Stimulated activated CD8-positive, alpha-beta memory T cell treated with anti-CD3 and anti-CD28 coated beads, Interleukin-4, amount 100 ng/mL, for 4 hours (primary cell): ENCODE data around the gene CRYGA.
"Not testable (repeated sequence)": the region's sequence is repeated elsewhere in the genome, so short reads cannot be mapped to it uniquely, and the experiment has no call there.

Source experiments
- DNase-seq, 2 donors: peaks; one replicate each; pipeline ENCODE4 v3.0.0-alpha.2; 2020; ENCODE audit warnings: low read depth in 2 of 2, low spot score in 1 of 2

Gene CRYGA

DNA sequence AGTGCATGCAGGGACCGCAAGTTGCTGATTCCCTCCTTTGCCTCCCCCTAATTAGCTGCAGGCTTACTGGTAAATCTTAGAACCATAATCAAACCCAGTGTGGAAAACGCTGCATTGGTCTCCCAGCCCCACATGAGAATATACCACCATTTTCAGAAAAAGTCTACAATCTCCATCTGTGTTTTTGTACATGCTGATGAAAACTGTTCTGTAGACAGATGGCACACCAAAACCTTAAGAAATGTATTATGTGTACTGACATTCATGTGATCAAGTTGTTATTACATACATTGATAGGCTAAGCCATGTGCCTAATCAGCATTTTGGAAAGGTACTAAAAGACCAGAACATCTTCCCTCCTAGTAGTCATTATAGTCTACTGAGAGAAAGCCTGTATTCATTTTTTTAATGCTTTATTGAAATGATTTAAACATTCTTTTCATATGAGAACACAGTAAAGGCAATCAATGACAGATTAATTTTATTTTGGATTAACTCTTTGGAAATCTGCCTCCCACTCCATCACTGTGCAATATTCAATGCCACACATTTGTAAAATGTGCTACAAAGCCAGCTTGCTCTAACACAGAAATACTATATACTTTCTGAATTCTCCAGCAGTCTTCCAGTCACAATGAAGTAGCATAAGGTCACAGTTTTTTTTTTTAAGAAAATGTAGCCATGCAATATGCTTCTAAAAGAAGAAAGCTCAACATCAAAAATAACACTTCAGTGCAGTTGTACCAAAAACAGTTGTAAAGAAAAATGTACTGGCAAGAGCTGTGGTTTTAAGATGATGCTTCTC, 1.8 kb upstream of the CRYGA start:
- no peak for DNase-seq

DNA sequence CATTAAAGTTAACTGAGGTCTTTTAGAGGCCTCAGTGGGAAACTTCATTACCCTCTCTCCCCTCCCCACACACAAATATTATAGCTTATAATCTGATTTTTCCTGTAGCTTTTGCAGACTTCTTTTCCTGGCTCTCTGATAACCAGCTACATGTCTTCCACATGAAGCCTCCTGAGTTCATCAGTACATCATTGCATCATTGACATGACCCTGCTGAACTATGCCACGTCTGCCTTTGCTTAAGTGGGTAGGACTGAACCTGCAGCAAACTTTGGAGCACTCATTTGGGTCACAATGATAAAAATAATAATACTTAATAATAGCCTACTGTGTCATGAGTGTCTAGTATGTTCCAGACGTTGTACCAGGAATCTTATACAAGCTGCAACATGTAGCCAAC, 7.0 kb downstream of the CRYGA start:
- no peak for DNase-seq

DNA sequence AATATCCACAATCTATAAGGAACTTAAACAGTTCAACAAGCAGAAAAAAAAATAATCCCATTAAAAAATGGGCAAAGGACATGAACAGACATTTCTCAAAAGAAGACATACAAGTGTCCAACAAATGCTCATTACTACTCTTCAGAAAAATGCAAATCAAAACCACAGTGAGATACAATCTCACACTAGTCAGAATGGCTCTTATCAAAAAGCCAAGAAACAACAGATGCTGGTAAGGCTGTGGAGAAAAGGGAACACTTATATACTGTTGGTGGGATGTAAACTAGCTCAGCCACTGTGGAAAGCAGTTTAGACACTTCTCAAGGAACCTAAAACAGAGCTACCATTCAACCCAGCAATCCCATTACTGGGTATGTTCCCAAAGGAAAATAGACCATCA, 10.2 kb downstream of the CRYGA start:
- no peak for DNase-seq

DNA sequence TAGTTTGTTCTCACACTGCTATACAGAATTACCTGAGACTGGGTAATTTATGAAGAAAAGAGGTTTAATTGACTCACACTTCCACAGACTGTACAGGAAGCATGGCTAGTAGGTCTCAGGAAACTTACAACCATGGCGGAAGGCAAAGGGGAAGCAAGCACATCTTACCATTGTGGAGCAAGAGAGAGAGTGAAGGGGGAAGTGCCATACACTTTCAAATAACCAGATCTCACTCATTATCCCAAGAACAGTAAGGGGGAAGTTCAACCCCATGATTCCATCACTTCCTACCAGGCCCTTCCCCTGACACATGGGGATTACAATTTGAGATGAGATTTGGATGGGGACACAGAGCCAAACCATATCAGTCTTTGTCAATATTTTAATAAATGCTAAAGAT, 12.4 kb downstream of the CRYGA start:
- no peak for DNase-seq

DNA sequence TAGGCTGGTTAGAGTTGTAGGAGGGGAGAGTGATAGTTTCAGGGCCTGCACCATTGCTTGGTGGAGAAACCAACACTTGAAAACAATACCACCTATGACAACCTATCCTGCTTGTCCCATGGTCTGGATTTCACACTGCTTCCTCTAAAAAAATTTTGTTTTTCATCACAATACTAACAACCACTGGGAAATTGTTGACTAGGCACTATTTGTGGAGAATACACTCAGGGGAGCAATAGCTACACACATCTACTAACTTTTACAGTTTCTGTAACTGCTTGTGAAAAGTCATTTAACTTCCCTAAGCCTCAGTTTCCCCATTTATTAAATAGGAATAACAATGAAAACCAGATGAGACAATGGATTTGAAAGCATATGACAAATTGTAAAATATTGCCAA, 13.3 kb downstream of the CRYGA start:
- no peak for DNase-seq

DNA sequence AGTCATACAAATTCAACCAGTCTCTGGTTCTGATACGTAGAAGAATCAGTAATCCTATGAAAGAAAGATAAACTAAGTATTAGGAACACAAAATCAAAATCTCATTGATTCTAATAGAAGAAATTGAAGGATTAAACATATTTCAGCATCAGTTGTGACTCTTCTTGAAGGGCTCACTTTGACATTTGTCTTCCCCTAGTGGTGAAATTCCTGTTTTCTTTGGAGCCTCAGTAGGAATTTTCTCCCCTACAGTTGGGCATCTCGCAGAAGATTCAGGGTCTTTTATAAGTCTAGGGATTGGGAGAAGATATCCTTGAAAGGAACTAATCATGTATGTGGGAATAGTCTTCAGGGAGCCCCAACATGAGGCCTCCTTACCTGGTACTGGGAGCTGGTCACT, 14.6 kb downstream of the CRYGA start:
- DNase-seq = no peak

DNA sequence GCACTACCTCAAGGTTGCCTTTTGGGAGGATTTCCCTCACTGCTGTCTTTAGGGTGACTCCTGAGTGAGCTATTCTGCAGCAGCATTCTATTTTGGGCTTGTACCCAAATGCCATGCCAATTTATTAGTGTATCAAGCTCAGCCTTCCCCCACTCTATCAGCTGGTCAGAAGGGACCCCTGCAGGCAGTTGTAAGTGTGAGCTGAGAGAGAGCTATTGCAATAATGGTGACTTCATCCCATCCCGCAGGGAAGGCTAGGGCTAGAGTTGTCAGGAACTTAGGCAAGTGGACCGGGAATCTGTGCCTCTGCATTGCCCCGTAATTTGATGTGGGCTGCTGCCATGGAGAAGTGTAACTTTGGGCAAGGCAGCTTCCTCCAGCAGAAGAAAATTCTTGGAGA, 15.6 kb downstream of the CRYGA start:
- no peak for DNase-seq

DNA sequence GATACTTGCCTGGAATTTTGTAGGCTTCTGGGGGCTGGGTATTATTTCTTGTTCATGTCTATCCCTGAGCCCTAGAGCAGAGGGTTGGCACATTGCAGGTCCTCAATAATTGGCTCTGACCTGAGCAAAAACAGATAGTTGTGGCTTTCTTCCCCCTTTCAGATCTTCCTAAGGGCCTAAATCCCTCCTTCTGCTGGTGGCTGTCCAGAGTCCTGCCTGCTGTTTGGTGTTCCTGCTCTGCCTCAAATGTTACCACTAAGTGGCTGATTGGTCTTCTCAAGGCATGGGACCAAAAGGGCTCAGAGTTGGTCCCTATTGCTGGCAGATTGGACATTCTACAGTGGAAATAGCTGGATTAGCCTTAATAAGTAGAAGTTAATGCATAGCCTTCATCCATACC, 16.4 kb downstream of the CRYGA start:
- DNase-seq = no peak

DNA sequence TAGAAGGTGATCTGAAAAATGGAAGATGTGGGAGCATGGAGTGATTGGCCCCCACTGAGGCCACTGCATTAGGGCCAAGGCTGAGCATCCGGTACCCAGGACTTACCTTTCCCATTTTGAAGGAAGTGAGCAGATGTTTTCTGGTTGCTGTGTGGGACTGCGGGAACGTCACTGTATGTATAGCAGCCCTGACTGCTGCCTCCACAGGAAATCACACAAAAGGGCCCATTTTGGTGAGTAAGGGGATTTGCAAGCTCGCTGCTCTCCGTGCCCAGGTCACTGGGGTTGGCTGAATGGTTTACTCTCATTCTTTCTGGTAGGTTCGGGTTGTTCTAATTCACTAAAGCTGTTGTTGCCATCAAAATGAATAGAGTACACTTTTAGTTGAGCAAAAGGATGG, 17.4 kb downstream of the CRYGA start, which contains the start of gene CRYGB:
CRYGB (minus strand) TSS at position 153 of the 400 bp plus-strand sequence; CDS start at position 115, 38 bp downstream.
- DNase-seq = no peak

DNA sequence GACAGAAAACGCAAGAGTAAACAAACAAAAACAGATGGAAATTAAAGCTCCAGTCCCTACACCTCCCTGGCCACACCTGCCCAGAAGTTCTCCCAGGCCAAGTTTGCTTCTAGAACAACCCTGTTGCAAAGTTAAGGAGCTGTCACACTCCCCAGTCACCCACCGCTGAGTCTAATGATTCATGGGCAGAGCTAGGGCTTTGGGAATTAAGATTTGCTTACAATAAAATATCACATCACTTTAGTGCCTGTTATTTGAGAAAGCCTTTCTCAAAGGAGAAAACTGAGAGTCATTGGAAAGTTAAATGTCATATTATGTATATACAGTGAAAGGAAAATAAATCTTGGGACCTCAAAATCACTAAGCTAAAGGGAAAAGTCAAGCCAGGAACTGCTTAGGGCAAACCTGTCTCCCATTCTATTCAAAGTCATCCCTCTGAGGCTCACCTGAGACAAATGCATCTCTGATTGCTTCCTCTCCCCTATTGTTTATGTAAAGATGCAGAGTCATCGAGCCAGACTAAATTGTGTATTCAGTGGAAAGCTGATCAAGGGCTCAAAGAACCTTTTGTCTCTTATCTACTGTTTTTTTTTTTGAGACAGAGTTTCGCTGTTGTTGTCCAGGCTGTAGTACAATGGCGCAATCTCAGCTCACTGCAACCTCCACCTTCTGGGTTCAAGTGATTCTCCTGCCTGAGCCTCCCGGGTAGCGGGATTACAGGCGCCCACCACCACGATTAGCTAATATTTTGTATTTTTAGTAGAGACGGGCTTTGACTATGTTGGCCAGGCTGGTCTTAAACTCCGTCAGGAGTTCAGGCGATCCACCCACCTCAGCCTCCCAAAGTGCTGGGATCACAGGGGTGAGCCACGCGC, 20.2 kb downstream of the CRYGA start:
- DNase-seq = no peak

DNA sequence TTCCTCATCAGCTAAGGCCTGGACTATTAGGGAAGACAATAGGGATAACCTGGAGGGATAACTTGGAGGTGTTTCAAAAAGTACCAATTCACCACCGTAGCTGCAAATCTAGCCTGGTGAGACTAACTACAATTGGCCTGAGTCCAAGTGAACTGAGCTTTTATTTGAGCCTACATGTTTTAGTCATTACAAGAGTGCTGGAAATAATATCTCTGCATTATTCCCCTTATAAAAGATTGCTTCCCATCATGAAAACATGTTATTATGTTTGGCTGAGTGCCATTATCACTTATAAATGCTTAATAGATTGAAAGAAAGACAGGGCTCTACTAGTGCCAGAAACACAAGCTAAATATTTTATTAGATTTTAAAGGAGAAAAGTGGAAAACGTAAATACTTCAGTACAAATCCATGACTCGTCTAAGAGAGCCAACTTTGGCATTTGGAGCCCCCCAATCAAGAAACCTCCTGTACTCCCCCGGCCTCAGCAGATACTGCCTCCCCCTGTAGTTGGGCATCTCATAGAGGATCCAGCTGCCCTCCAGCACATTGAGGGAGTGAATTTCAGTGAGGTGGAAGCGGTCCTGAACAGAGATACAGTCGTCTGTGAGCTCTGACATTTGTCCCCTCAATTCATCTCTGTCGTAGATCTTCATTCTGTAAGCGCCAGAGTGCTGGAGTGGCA, 21.0 kb downstream of the CRYGA start:
- DNase-seq = no peak

DNA sequence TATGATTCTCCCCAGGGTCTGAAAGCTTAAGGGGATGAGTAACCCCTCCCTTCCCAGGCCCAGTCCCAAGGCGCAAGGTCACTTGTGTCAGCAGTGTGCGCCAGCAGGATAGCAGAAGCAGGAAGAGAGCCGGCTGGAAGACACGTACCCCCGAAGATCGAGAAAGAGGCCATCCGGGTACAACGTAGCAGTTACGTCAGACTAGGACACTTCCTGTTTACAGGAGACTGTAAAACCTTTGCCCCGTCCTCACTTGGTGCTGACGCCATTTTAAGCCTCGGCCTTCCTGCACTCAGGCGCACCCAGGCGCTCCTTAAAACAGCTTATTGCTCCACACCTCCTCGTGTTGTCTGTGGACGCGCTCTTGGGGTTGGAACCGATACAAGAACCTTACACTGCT, 23.9 kb downstream of the CRYGA start:
- DNase-seq = no peak

DNA sequence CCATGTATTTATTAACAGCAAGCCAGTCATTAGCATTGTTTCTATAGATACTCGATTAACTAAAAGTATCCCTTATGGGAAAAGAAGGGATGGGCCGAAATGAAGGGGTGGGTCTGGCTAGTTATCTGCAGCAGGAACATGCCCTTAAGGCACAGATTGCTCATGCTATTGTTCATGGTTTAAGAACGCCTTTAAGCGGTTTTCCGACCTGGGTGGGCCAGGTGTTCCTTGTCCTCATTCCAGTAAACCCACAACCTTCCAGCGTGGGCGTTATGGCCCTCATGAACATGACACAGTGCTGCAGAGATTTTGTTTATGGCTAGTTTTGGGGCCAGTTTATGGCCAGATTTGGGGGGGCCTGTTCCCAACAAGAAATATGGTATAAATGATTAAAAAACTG, 25.1 kb downstream of the CRYGA start:
- DNase-seq = not testable (repeated sequence)

DNA sequence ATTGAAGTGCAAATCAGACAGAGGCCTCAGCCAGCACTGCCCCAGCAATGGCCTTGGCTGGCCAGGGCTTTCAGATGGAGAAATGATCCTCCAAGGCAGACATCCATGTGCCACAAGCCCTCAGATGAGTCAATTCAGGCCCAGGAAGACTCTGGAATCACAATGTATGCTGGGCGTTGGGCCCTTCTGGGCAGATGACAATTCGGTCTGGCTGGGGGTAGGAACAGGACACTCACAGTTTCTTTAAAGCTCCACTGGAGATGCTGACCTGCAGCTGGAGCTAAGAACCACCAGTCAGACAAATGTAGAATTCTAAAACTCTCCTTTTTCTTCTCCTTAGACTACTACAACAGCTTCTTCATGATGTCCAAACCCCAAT, 26.7 kb downstream of the CRYGA start:
- DNase-seq = no peak

DNA sequence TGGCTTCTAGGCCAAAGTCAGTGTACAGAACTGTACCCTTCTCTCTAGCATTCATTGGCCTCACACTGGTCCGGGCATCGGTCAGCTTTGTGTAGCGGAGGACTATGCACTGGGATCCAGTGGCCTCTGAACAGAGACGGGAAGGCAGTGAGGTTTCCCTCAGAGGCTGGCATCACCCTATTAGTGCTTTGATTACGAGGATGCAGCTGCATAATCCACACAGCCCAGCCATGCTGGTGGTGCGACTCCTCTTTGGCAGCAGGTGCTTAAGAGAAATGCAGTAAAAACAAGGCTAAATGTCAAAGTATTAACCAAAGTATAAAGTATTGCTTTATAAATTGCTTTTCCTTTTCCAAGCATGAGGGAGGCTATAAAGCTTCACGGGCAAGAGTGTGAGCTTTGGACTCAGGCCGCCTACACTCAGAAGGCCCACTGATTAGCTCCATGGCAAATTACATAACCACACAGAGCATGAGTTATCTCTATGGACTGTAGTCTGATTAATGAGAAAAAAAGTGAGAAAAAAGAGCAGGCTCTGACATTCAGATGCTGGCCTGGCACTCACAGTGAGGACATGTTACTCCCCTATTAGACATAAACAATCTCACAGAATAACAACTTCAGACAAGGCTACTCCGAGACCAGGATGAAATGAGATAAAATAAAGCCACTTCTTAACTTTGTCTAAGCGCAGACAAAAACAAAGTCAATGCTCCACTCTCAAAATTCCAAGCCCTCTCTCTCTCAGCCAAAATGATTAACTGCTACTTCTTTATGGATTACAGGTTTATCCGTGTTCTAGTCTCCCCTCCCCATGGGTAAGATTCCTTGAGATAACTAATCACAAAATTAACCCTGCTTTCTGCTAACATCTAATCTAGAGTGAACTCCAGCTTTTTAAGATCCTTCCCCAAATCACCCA, 27.3 kb downstream of the CRYGA start:
- DNase-seq = no peak

DNA sequence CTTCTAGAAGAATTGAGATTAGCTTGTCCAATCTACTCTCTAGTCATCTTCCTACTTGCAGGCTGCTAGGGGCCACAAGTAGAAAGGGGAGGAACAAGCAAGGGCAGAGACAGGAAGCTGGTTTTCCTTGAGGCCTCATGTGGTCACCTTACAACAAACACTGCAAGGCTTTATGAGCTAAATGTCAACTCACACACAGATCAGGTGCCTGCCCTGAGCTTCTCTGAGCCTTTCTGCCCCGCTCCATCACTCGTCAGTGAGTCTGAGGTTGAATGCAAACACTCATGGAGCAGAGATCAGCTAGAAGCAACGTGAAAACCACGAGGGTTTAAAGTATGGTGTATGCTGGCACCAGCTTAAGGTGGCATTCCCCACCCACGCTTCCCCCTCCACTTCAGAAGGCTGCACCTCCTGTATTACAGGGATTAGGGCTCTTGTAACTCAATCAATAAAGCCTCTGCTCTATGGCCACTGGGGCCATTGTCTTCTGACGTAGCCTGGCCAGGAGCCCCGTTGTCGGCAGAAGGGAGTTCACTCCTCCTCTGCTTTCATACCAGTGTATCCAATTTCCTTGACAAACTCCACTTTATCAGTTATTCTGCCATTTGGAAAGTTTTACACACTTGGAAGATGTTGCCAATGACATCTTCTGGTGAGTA, 28.3 kb downstream of the CRYGA start:
- DNase-seq = no peak

DNA sequence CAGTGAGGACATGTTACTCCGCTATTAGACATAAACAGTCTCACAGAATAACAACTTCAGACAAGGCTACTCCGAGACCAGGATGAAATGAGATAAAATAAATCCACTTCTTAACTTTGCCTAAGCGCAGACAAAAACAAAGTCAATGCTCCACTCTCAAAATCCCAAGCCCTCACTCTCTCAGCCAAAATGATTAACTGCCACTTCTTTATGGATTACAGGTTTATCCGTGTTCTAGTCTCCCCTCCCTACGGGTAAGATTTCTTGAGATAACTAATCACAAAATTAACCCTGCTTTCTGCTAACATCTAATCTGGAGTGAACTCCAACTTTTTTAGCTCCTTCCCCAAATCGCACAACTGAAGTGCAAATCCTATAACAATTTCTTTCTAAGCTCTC, 32.7 kb downstream of the CRYGA start:
- no peak for DNase-seq

DNA sequence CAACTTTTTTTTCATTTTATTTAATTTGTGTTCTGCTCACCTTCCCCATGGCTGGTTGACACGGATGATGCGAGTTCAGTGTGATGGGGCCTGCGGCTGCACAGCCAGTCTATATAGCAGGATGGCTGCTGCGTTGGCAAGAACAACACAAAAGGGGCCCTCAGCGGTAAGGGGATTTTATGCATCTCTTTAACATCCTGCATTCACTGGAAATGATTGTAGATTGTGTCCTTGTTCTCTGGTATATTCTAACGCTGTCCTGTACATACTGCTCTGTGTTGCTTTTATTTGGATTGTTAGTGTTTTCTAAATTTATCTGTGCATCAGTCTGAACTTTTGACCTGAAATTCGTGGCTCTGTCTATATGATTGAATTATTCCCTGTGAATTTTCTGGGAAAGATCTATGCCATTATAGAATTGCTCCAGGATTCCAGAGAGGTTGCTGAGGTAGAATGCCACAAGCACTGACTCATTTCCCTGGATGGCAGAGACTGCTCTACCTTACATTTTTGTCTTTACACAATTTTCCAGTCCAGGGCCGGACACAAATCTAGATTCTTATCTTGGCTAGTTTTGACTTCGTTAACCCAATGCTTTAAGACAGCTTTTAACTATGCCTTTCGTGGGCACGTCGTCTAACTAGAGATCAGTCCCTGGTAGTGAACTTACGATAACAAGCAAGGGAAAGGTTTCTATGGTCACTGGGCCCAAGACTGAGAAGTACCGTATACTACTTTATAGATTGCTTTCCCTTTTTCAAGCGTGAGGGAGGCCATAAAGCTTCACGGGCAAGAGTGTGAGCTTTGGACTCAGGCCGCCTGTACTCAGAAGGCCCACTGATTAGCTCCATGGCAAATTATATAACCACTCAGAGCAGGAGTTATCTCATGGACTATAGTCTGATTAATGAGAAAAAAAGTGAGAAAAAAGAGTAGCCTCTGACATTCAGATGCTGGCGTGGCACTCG, 33.4 kb downstream of the CRYGA start, which contains the start of gene CRYGC:
CRYGC (minus strand) TSS at position 85 of the 968 bp plus-strand sequence; CDS start at position 49, 36 bp downstream.
- no peak for DNase-seq

DNA sequence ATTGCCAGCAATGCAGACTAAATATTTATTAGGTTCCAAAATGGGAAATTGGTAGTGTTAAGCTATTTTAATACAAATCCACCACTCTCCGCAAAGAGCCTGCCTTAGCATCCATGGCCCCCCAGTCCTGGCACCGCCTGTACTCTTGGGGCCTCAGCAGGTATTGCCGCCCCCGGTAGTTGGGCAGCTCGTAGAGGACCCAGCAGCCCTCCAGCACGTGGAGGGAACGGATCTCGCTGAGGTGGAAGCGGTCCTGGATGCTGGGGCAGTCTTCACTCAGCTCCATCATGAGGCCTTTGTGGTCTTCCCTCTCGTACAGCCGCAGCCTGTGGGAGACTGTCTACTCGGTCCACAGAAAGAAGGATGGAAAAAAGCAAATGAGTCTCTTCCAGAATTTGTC, 35.3 kb downstream of the CRYGA start:
- DNase-seq = no peak
